Small intestine (tissue), 7 donors: ENCODE measurements around the gene FAM170B. TPM values are rescaled to one million over a fixed set of nuclear protein-coding genes. Genes with fewer than 3 reads are reported as not detected.

Source experiments
- DNase-seq, 2 donors: peaks; one replicate each; pipeline versions ENCODE4 v3.0.0 to v3.0.0-alpha.2; 2013
- FAIRE-seq: peaks from 2 replicates; lab custom pipeline; 2012; peaks lifted over from hg19 to GRCh38; lab: Jason Lieb, UNC
- H3K27ac ChIP-seq, 3 donors: one replicate each; pipeline ENCODE4 v1.5.1; 2013; ENCODE audit warnings: low read length in 2 of 3, mild to moderate bottlenecking in 2 of 3, control low read depth in 1 of 3, inconsistent platforms in 1 of 3, low read depth in 1 of 3, moderate library complexity in 1 of 3
- H3K27me3 ChIP-seq, 3 donors: one replicate each; pipeline ENCODE4 v1.6.1; 2013; ENCODE audit warnings: low read length in 3 of 3, inconsistent platforms in 1 of 3; ENCODE audit not compliant: control insufficient read depth in 3 of 3, insufficient read depth in 3 of 3
- H3K36me3 ChIP-seq, 3 donors: one replicate each; pipeline ENCODE4 v1.6.1; 2013; ENCODE audit warnings: low read length in 3 of 3, inconsistent platforms in 1 of 3, low read depth in 1 of 3, mild to moderate bottlenecking in 1 of 3, moderate library complexity in 1 of 3; ENCODE audit not compliant: control insufficient read depth in 3 of 3, insufficient read depth in 2 of 3
- H3K4me1 ChIP-seq, 3 donors: one replicate each; pipeline ENCODE4 v1.6.1; 2013; ENCODE audit warnings: low read length in 2 of 3, inconsistent platforms in 1 of 3, low read depth in 1 of 3, mild to moderate bottlenecking in 1 of 3, moderate library complexity in 1 of 3; ENCODE audit not compliant: control insufficient read depth in 3 of 3, insufficient read depth in 2 of 3
- H3K4me3 ChIP-seq, 3 donors: one replicate each; pipeline ENCODE4 v1.5.1; 2013; ENCODE audit warnings: low read length in 3 of 3, control low read depth in 1 of 3, inconsistent platforms in 1 of 3, low read depth in 1 of 3, mild to moderate bottlenecking in 1 of 3, moderate library complexity in 1 of 3
- H3K9me3 ChIP-seq, 2 donors: one replicate each; pipeline ENCODE4 v1.6.1; 2013; ENCODE audit warnings: low read depth in 1 of 2, low read length in 1 of 2; ENCODE audit not compliant: control insufficient read depth in 2 of 2, insufficient read depth in 1 of 2
- WGBS, 3 donors: extraction: QIAGEN DNeasy Blood & Tissue Kit; methylation state at CpG; one replicate each; pipeline ENCODE4 v1.1.7; 2013; 5-methylcytosine and 5-hydroxymethylcytosine counted together
- polyA plus RNA-seq, 4 donors: library from polyadenylated mRNA; stranded (reverse) in 3 of 4; unstranded in 1 of 4; fragments of 200-250 nt in 3 of 4; fragments of 120-200 nt in 1 of 4; gene quantifications; one replicate each; pipeline versions ENCODE4 v1.2.1 to v1.2.3, GENCODE V29; 2013
- donor health status: healthy with polysubstance abuse.
- donor health status: control.
- donor health status: control.
- donor health status: Bipolar disorder and iron deficiency.
- donor health status: healthy.

The FAM170B gene
- polyA plus RNA-seq, 4 donors: not detected

DNA sequence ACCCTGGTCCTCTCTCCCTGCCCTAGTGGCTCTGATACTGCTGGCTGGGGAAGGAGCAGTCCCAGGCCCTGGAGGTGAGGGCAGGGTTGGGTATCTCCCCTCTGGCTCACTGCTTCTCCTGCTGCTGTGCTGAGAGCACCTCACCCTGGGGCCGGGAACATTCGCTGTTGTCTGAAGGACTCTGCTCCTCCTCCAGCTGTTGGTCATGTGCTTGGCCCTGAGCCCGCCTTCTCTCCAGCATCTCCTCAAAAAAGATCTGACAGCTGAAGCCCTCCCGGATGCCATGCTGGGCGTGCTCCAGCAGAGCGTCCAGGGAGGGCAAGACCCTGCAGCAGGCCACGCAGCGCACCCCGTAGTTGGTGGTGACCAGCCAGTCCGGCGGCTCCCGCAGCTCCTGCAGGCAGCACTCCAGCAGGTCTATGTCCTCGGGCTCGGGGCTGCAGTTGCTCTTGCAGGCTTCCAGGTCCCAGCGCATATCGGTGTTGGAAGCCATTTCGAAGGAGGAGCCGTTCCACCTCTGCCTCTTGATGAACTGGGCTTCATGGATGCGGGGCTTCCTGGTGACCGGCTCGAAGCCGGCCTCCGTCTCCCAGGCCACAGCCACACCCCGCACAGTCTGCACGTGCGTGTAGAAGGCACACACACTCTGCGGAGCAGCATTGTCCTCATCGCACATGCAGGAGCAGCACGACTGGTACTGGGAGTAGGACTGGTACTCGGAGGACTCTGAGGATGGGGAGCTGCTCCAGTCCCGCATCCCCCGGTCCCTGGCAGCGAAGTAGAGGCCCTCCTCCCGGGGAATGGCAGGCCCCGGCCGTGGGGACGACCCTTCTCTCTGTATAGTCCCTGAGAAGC, 2.1 kb downstream of the FAM170B start:
- no peaks in the 10 kb centered on the region for H3K4me1 ChIP-seq
- no peak for FAIRE-seq
- H3K27me3 ChIP-seq: peaks cover 0 to 8% (median 2%) of the 10 kb centered on the region in 3 donors
- no peak for DNase-seq
- no peaks in the 10 kb centered on the region for H3K36me3 ChIP-seq
- no peak overlapping the region for H3K27ac ChIP-seq
- 73 to 84% (median 80%) methylated on average over 37 of the region's 37 CpGs for WGBS, 3 donors
- H3K9me3 ChIP-seq: no peaks in the 10 kb centered on the region
- H3K4me3 ChIP-seq: no peak overlapping the region

- H3K27ac ChIP-seq: no peak overlapping the region
- no peak overlapping the region for H3K4me3 ChIP-seq
- peaks cover 0 to 8% (median 2%) of the 10 kb centered on the region in 3 donors for H3K27me3 ChIP-seq
- H3K36me3 ChIP-seq: no peaks in the 10 kb centered on the region
- no peaks in the 10 kb centered on the region for H3K9me3 ChIP-seq
- DNase-seq (no peak), FAIRE-seq (no peak)
- H3K4me1 ChIP-seq: no peaks in the 10 kb centered on the region
- 81 to 91% (median 84%) methylated on average over 1 of the region's 1 CpG for WGBS, 3 donors
Observed at GRCh38 chr10:49129376-49129775, 4.4 kb downstream of the FAM170B start.

- no peak for DNase-seq
- FAIRE-seq: no peak
- H3K4me1 ChIP-seq: no peaks in the 10 kb centered on the region
- peaks cover 0 to 8% (median 2%) of the 10 kb centered on the region in 3 donors for H3K27me3 ChIP-seq
- H3K4me3 ChIP-seq: no peak overlapping the region
- no peak overlapping the region for H3K27ac ChIP-seq
- WGBS, 3 donors: 74 to 85% (median 77%) methylated on average over 4 of the region's 4 CpGs
- H3K36me3 ChIP-seq: no peaks in the 10 kb centered on the region
- H3K9me3 ChIP-seq: peaks cover 0 to 1% of the 10 kb centered on the region in 2 donors
Observed at GRCh38 chr10:49128854-49129253, 5.0 kb downstream of the FAM170B start.

DNA sequence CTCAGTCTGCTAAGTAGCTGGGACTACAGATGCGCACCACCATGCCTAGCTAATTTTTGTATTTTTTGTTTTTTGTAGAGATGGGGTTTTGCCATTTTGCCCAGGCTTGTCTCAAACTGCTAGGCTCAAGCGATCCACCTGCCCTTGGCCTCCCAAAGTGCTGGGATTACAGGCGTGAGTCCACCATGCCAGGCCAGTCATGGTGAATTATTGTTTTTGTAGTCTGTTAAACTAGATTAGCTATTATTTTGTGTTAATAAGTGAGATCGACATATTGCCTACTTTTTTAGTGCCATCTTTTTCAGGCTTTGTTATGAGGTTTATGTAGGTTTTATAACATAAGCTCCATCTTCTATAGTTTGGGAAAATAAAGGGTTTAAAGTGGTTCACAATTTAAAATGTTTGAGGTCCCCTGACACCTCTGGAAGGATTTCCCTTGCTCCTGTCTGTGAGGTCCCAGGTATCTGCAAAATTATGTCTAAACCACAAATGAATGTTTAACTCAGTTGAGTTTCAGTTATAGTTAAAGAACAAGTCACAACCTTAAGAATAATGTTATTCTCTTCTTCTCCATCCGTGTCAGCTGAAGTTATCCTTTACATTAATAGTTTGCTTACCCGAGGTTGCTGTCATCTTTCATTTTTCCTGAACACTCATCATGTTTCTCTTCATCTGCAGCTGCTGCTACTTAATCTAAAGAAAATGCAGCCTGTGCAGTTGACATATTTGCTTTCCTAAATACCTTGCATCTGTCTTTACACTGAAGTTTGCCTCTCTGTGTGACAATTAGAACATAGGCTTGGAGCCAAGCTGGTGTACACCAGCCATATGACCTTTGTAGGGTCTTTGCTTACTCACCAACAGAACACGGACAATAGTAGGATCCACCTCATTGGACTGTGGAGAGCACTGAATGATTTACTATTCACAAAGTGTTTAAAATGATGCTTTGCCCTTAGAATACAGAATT, 9.6 kb downstream of the FAM170B start:
- peaks cover 0 to 5% (median 2%) of the 10 kb centered on the region in 3 donors for H3K27me3 ChIP-seq
- WGBS, 3 donors: 86 to 90% (median 87%) methylated on average over 7 of the region's 7 CpGs
- no peaks in the 10 kb centered on the region for H3K4me1 ChIP-seq
- no peak overlapping the region for H3K4me3 ChIP-seq
- H3K9me3 ChIP-seq: peaks cover 0 to 3% of the 10 kb centered on the region in 2 donors
- FAIRE-seq (no peak), DNase-seq (no peak)
- H3K27ac ChIP-seq: no peak overlapping the region
- no peaks in the 10 kb centered on the region for H3K36me3 ChIP-seq

GRCh38 chr10:49120911-49121310, 12.9 kb downstream of the FAM170B start:
- WGBS, 3 donors: 49 to 74% (median 58%) methylated on average over 3 of the region's 3 CpGs
- no peak overlapping the region for H3K27ac ChIP-seq
- no peak for DNase-seq
- H3K27me3 ChIP-seq: peaks cover 0 to 6% (median 2%) of the 10 kb centered on the region in 3 donors
- no peak for FAIRE-seq
- H3K4me3 ChIP-seq: no peak overlapping the region
- H3K9me3 ChIP-seq: peaks cover 0 to 3% of the 10 kb centered on the region in 2 donors
- H3K36me3 ChIP-seq: no peaks in the 10 kb centered on the region
- H3K4me1 ChIP-seq: no peaks in the 10 kb centered on the region

DNA sequence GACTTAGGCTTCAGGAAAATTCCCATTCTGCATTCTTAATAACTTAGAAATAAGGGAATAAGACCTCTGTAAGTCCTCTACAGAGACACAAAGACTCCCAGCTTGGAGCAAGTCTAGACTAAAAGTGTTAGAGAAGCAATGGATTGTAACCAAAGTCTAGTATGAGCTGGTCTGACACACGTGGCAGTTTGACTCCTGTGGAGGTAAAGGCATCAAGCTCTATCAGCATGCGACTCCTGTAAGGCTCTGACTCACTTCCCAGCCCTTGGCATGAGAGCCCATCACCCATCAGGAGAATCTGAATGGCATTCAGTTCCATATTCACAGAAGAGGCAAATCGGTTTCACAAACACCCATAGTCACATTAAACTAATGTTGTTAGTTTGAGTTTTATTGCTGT, 14.1 kb downstream of the FAM170B start:
- WGBS, 3 donors: 35 to 57% (median 39%) methylated on average over 3 of the region's 3 CpGs
- peaks cover 3 to 13% (median 10%) of the 10 kb centered on the region in 3 donors for H3K27me3 ChIP-seq
- H3K27ac ChIP-seq: no peak overlapping the region
- no peaks in the 10 kb centered on the region for H3K4me1 ChIP-seq
- H3K9me3 ChIP-seq: peaks cover 0 to 3% of the 10 kb centered on the region in 2 donors
- DNase-seq: no peak
- H3K4me3 ChIP-seq: no peak overlapping the region
- no peaks in the 10 kb centered on the region for H3K36me3 ChIP-seq
- no peak for FAIRE-seq

DNA sequence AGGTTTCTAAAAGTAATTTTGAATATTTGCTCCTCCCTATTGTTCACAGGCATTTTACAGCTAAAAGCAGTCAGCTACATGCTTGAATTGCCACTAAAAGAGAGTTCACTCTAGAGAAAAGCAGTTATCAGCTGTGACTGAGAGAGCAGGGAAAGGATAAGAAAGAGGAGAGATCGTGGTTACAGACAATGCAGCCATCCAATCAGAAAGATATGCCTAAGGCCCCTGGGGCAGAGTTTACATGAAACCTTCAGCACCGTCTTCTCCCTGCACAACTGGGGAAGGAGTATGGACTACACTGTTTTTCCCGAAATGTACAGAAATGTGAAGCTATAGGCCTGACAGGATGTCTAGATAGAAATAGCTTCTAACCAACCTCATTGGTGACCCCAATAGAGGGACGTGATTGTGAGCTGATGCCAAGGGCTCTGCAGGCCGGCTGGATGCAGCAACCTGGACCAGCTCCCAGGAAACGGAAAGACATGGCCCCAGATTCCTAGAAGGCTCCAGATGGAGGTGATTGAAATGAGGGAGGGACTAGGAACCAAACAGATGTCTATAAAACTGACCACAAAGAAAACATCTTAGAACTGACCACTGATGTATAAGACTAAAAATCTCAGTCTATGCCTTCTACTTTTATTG, 15.3 kb downstream of the FAM170B start:
- FAIRE-seq: no peak
- Histone ChIP-seq H3K27ac (no peak overlapping the region), H3K9me3 (no peaks in the 10 kb centered on the region), H3K36me3 (no peaks in the 10 kb centered on the region), H3K27me3 (peaks cover 8 to 24% (median 12%) of the 10 kb centered on the region in 3 donors), H3K4me3 (no peak overlapping the region), H3K4me1 (no peaks in the 10 kb centered on the region)
- 60 to 66% (median 60%) methylated on average over 6 of the region's 6 CpGs for WGBS, 3 donors
- DNase-seq: no peak
